Measurements from ENCODE around the gene SET. TPM values are rescaled to one million over a fixed set of nuclear protein-coding genes. Genes with fewer than 3 reads are reported as not detected.
"Not testable (repeated sequence)": the region's sequence is repeated elsewhere in the genome, so short reads cannot be mapped to it uniquely, and the experiment has no call there.

The SET gene
- total and polyA plus RNA-seq, 2 of the 13 experiments (the other 11 are each of a cell fraction or from before 2014, with no cell fraction given), result 94.2 to 611 TPM

DNA sequence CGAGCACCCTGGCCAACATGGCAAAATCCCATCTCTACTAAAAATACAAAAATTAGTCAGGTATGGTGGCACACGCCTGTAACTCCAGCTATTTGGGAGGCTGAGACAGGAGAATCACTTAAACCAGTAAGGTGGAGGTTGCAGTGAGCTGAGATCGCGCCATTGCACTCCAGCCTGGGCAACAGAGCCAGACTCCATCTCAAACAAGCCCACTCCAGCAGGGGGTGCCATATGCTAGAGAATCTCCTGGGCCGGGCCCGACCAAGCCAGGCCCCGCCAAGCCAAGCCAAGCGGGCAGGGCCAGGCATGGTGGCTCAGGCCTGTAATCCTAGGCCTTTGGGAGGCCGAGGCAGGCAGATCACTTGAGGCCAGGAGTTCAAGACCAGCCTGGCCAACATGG is 40.8 kb upstream of the SET start:
- CTCF ChIA-PET (ENCODE audit: low intra/inter-chr PET ratio, low total read pairs), result interaction anchor here (0.7 to 1.3 kb wide), 4 partner anchors 13 to 279 kb away, joined by 3 to 7 read pairs (median 4); partner anchors contain the start of gene PKN3
- H3K4me1 ChIP-seq (ENCODE audit: insufficient read depth, low read length); H3K9me3 ChIP-seq (ENCODE audit: low read length); H3K27ac ChIP-seq (ENCODE audit: extremely low read length, insufficient read depth, low read length); H3K4me2 ChIP-seq (ENCODE audit: low read depth, low read length); FAIRE-seq; H3K79me2 ChIP-seq (ENCODE audit: insufficient read depth, low read length); H4K20me1 ChIP-seq (ENCODE audit: insufficient read depth, low read length); BruUV-seq (replicated peaks); intact Hi-C loops (cut with micrococcal nuclease; ENCODE audit: unreplicated experiment); in situ Hi-C loops (cut with HindIII; ENCODE audit: extremely low pct_ligation_motif_present, low pct_unique_long_range_greater_than_20kb); H3K27me3 ChIP-seq (ENCODE audit: control insufficient read depth in 1 of 2, insufficient read depth in 2 of 2, low read length in 2 of 2); H3K36me3 ChIP-seq (replicated peaks in 1 of 2; ENCODE audit: control insufficient read depth in 1 of 2, insufficient read depth in 2 of 2, low read length in 2 of 2); H3K4me3 ChIP-seq (replicated peaks in 1 of 3; ENCODE audit: insufficient read depth in 1 of 3, low read depth in 2 of 3, low read length in 3 of 3); H2AFZ ChIP-seq (ENCODE audit: low read length); H3K9ac ChIP-seq (ENCODE audit: insufficient read depth, low read depth, low read length): not testable (repeated sequence)
- POLR2A ChIA-PET, result interaction anchor here (0.7 kb wide), 1 partner anchor 170 kb away, joined by 3 read pairs; the partner anchor contains the start of gene ENDOG
- DNase-seq (ENCODE audit: low spot score), result peak; percentile 40
- WGBS (ENCODE audit: low lambda C conversion rate), result 90% methylated on average over 7 of the region's 9 CpGs
- ATAC-seq, result peak; percentile 94
- 0 out of 2 replicates have a peak, but pooled peaks have one; percentile 35 for TF ChIP-seq ZNF768 (CRISPR knock-in tag; IDR thresholded peaks at IDR 0.05)
- peak; percentile 35; the same call in 1 of the 2 replicates for TF ChIP-seq ZMYM3 (CRISPR knock-in tag; IDR thresholded peaks at IDR 0.05)
- peak; percentile 78 for TF ChIP-seq ZFY (CRISPR knock-in tag; IDR thresholded peaks at IDR 0.05)
- TF ChIP-seq SMC3 (IDR thresholded peaks at IDR 0.05; ENCODE audit: low read length), result peak; percentile 13; the same call in 1 of the 2 replicates
- peak; percentile 83 for TF ChIP-seq STAG1 (CRISPR knock-in tag; IDR thresholded peaks at IDR 0.05)
- TF ChIP-seq, protein P1, sequence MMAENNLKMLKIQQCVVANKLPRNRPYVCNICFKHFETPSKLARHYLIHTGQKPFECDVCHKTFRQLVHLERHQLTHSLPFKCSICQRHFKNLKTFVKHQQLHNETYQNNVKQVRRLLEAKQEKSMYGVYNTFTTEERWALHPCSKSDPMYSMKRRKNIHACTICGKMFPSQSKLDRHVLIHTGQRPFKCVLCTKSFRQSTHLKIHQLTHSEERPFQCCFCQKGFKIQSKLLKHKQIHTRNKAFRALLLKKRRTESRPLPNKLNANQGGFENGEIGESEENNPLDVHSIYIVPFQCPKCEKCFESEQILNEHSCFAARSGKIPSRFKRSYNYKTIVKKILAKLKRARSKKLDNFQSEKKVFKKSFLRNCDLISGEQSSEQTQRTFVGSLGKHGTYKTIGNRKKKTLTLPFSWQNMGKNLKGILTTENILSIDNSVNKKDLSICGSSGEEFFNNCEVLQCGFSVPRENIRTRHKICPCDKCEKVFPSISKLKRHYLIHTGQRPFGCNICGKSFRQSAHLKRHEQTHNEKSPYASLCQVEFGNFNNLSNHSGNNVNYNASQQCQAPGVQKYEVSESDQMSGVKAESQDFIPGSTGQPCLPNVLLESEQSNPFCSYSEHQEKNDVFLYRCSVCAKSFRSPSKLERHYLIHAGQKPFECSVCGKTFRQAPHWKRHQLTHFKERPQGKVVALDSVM (CRISPR knock-in tag; IDR thresholded peaks at IDR 0.05), result peak; percentile 85; the same call in 1 of the 2 replicates
- TF ChIP-seq, protein P2, sequence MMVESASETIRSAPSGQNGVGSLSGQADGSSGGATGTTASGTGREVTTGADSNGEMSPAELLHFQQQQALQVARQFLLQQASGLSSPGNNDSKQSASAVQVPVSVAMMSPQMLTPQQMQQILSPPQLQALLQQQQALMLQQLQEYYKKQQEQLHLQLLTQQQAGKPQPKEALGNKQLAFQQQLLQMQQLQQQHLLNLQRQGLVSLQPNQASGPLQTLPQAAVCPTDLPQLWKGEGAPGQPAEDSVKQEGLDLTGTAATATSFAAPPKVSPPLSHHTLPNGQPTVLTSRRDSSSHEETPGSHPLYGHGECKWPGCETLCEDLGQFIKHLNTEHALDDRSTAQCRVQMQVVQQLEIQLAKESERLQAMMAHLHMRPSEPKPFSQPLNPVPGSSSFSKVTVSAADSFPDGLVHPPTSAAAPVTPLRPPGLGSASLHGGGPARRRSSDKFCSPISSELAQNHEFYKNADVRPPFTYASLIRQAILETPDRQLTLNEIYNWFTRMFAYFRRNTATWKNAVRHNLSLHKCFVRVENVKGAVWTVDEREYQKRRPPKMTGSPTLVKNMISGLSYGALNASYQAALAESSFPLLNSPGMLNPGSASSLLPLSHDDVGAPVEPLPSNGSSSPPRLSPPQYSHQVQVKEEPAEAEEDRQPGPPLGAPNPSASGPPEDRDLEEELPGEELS (CRISPR knock-in tag; IDR thresholded peaks at IDR 0.05), result 0 out of 2 replicates have a peak, but pooled peaks have one; percentile 18
- TF ChIP-seq HNRNPL (IDR thresholded peaks at IDR 0.05; ENCODE audit: low read depth, low read length), result 0 out of 2 replicates have a peak, but pooled peaks have one; percentile 31
- 0 out of 2 replicates have a peak, but pooled peaks have one; percentile 41 for TF ChIP-seq ZMYM2 (CRISPR knock-in tag; IDR thresholded peaks at IDR 0.05)
- TF ChIP-seq, protein P3, sequence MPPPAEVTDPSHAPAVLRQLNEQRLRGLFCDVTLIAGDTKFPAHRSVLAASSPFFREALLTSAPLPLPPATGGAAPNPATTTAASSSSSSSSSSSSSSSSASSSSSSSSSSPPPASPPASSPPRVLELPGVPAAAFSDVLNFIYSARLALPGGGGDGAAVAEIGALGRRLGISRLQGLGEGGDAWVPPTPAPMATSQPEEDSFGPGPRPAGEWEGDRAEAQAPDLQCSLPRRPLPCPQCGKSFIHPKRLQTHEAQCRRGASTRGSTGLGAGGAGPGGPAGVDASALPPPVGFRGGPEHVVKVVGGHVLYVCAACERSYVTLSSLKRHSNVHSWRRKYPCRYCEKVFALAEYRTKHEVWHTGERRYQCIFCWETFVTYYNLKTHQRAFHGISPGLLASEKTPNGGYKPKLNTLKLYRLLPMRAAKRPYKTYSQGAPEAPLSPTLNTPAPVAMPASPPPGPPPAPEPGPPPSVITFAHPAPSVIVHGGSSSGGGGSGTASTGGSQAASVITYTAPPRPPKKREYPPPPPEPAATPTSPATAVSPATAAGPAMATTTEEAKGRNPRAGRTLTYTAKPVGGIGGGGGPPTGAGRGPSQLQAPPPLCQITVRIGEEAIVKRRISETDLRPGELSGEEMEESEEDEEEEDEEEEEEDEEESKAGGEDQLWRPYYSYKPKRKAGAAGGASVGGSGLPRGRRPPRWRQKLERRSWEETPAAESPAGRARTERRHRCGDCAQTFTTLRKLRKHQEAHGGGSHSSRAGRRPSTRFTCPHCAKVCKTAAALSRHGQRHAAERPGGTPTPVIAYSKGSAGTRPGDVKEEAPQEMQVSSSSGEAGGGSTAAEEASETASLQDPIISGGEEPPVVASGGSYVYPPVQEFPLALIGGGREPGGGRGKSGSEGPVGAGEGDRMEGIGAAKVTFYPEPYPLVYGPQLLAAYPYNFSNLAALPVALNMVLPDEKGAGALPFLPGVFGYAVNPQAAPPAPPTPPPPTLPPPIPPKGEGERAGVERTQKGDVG (CRISPR knock-in tag; IDR thresholded peaks at IDR 0.05; ENCODE audit: borderline replicate concordance), result peak; percentile 93
- TF ChIP-seq, protein P4, sequence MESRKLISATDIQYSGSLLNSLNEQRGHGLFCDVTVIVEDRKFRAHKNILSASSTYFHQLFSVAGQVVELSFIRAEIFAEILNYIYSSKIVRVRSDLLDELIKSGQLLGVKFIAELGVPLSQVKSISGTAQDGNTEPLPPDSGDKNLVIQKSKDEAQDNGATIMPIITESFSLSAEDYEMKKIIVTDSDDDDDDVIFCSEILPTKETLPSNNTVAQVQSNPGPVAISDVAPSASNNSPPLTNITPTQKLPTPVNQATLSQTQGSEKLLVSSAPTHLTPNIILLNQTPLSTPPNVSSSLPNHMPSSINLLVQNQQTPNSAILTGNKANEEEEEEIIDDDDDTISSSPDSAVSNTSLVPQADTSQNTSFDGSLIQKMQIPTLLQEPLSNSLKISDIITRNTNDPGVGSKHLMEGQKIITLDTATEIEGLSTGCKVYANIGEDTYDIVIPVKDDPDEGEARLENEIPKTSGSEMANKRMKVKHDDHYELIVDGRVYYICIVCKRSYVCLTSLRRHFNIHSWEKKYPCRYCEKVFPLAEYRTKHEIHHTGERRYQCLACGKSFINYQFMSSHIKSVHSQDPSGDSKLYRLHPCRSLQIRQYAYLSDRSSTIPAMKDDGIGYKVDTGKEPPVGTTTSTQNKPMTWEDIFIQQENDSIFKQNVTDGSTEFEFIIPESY (CRISPR knock-in tag; IDR thresholded peaks at IDR 0.05), result peak; percentile 99
- peak; percentile 25; the same call in 1 of the 2 replicates for TF ChIP-seq GABPB1 (CRISPR knock-in tag; IDR thresholded peaks at IDR 0.05)
- TF ChIP-seq, protein P5, sequence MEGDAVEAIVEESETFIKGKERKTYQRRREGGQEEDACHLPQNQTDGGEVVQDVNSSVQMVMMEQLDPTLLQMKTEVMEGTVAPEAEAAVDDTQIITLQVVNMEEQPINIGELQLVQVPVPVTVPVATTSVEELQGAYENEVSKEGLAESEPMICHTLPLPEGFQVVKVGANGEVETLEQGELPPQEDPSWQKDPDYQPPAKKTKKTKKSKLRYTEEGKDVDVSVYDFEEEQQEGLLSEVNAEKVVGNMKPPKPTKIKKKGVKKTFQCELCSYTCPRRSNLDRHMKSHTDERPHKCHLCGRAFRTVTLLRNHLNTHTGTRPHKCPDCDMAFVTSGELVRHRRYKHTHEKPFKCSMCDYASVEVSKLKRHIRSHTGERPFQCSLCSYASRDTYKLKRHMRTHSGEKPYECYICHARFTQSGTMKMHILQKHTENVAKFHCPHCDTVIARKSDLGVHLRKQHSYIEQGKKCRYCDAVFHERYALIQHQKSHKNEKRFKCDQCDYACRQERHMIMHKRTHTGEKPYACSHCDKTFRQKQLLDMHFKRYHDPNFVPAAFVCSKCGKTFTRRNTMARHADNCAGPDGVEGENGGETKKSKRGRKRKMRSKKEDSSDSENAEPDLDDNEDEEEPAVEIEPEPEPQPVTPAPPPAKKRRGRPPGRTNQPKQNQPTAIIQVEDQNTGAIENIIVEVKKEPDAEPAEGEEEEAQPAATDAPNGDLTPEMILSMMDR (CRISPR knock-in tag; IDR thresholded peaks at IDR 0.05), result peak; percentile 78
